VCaP (cell line): ENCODE results near the gene CCNDBP1.

Experiments used
- H3K27ac ChIP-seq: fragments of 450-650 bp; 2 replicates; pipeline ENCODE4 v1.5.1; 2017
- CTCF ChIP-seq: fragments of 450-650 bp; conservative IDR thresholded peaks from 2 replicates; pipeline ENCODE4 v1.5.1; 2017; ENCODE audit warnings: mild to moderate bottlenecking, moderate library complexity

CCNDBP1 gene

GRCh38 chr15:43185157-43186002 is at the start of gene CCNDBP1:
CCNDBP1 (plus strand) TSS chr15:43185403; CDS start chr15:43185499, 96 bp downstream.
- peak within 1 kb of the TSS; percentile 81 for H3K27ac ChIP-seq
- peak; percentile 22; the same call in 1 of the 2 replicates for TF ChIP-seq CTCF

GRCh38 chr15:43143203-43143941 is 41.8 kb upstream of the CCNDBP1 start:
- H3K27ac ChIP-seq: no peak overlapping the region
- 0 out of 2 replicates have a peak, but pooled peaks have one; percentile 7 for TF ChIP-seq CTCF

DNA sequence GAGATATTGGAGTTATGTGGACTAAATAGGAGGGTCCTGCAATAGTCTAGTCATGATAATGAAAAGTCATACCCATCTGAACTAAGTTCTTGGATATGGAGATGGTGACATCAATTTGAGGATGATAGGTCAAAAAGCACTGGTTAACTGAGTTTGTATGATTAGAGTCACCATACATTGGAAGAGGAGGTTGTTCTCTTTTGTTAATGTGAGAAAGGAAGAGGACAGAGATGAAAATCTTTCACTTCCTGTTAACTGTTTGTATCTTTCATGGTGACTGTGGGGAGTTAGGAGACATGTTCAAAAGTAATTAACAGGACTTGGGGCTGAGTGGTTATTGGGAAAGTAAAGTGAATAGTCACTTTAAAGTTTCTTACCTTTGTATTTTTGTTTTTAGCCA is 40.7 kb upstream of the CCNDBP1 start:
- no peak for TF ChIP-seq CTCF
- no peak overlapping the region for H3K27ac ChIP-seq

GRCh38 chr15:43146184-43146583 is 39.0 kb upstream of the CCNDBP1 start:
- no peak for TF ChIP-seq CTCF
- no peak overlapping the region for H3K27ac ChIP-seq

- no peak overlapping the region for H3K27ac ChIP-seq
- TF ChIP-seq CTCF: no peak
These were observed 34.8 kb upstream of the CCNDBP1 start for GRCh38 chr15:43150191-43150929.

GRCh38 chr15:43151688-43152087 is 33.5 kb upstream of the CCNDBP1 start:
- H3K27ac ChIP-seq: no peak overlapping the region
- TF ChIP-seq CTCF: no peak

DNA sequence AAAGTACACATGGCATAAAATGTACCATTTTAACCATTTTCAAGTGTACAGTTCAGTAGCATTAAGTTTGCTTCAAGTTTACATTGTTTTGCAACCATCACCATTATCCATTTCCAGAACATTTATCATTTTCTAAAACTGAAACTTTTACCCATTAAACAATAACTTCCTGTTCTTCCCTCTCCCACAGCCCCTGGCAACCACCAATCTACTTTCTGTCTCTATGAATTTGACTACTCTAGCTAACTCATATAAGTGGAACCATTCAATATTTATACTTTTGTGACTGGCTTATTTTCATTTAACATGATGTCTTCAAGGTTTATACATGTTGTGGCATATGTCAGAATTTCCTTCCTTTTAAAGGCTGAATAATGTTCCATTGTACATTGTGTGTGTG is 31.9 kb upstream of the CCNDBP1 start:
- no peak for TF ChIP-seq CTCF
- no peak overlapping the region for H3K27ac ChIP-seq
